ENCODE measurements around the gene ISM2.

ISM2 gene

GRCh38 chr14:77507762-77508161 is 9.1 kb upstream of the ISM2 start:
- DNase-seq, result no peak

DNA sequence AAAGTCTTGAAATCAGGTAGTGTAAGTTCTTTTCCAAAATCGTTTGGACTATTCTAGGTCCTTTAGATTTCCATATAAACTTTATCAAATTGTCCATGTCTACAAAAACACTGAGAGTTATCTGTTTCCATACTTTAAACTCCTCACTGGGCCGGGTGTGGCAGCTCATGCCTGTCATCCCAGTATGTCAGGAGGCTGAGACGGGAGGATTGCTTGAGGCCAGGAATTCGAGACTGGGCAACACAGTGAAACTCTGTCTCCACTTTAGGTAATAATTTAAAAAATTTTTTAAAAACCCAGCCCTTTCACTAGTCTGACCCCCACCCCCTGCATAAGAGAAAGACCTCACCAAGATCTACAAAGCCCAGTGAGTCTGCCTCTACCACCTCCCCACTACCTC is 6.4 kb upstream of the ISM2 start:
- DNase-seq, result no peak

- DNase-seq, result no peak
These were observed 4.5 kb upstream of the ISM2 start for GRCh38 chr14:77503138-77503537.

DNA sequence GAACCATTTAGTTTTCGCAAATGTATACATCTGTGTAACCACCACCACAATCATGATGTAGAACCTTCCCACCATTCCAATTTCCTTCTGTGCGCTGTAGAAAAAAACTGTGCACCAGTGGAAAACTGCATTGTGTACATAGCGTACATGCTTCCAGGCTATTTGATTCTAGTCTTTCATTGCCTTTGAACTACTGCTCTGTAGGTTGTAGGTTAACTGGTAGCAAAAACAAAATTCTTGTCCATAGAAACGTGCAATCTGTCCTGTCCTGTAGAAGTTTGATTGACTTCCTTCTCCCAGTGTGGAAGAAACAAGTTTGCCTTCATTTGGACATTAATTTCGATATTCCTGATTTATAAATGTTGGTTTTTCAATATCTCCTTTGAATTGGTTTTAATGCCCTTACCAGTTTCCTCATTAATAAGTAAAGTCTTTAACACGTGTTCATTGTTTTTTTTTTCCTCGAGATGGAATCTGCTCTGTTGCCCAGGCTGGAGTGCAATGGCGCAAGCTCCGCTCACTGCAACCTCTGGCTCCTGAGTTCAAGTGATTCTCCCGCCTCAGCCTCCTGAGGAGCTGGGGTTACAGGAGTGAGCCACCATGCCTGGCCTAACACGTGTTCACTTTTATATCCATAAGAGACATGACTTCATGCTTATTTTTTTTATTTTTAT is 3.6 kb upstream of the ISM2 start:
- DNase-seq, result no peak

DNA sequence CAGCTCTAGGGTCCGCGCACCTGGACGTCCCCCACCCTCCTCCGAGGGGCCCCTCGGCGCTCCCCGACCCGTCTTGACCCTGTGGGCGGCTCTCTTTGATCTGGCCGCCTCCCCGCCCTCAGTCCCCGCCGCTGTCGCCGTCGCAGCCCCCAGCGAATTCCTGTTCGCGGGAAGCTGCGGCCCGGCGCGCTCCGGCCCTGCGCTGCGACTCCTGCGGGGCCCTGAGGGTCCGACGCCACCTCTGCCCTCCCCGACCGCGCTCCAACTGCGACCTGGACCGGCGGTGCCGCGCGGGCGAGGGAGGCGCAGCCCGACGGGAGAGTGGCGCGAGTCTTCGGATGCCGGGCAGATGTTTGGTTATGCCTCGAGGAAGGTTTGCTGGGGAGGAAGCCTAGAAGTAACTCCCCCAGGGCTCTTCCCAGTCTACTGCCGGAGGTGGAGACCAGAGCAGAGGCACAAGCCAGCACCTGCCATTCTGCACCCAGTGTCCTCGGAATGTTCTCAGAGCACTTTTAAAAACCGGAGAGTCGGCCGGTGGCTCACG is 440 bp upstream of the ISM2 start:
- no peak for DNase-seq

DNA sequence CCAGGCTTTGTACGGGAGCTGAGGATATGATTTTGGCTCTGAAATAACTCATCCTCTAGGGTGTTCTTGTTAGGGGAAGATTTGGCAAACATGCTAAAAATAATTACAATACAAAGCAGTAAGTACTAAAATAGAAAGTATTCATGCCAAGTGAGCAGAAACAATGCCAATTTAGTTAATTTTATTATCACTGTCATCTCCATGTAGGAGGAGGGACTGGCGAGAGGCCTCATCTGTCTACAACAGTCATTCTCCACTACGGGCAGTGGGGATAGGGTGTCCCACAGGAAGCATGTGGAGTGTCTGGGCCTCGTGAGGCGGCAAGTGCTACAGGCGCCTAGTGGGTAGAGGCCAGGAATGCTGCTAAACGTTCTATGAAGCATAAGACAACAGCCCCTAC is 3.3 kb downstream of the ISM2 start:
- no peak for DNase-seq

DNA sequence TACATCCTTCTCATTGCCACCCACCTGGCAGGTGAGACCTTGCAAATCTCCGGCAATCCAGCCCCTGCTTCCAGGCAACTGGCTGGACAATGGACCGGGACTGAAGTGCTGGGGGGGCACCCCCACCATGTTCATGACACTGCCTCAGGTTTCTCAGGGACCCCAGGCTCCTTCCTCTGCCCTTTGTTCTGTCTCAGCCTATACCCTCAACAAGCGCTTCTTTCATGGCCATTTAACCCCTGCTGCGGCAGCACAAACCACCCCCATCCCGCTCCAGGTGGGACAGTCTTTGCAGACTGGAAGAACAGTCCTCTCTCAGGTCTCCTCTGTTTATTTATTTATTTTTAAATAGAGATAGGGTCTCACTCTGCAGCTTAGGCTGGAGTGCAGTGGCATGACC is 7.6 kb downstream of the ISM2 start:
- no peak for DNase-seq

DNA sequence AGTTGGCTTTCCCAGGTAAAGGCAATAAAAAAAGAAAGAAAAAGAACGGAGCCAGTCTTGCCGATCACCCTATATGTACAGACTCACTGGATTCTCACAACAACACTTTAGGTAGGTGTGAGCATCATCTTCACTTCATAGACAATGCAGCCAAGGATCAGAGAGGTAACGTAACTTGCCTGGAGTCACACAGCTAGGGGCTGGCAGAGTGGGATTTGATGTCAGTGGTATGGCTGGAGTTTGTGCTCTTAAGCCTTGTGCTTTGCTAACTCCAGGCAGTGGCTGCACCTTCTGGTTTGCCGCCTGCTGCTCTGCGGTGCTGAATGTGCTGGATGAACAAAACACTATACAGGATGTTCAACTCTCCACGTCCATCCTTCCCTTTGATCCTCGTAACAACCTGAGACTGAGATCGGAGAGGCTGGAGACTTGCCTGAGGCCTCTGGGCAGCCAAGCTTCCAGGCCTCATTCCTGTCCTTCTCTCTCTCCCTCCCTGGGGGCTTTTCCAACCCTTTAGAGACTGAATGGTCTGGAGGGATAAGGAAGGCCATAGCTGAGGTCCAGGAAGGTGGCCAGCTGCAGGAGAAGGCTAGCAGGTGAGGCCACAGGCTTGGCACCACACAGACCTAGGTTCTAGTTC is 8.1 kb downstream of the ISM2 start:
- no peak for DNase-seq

DNA sequence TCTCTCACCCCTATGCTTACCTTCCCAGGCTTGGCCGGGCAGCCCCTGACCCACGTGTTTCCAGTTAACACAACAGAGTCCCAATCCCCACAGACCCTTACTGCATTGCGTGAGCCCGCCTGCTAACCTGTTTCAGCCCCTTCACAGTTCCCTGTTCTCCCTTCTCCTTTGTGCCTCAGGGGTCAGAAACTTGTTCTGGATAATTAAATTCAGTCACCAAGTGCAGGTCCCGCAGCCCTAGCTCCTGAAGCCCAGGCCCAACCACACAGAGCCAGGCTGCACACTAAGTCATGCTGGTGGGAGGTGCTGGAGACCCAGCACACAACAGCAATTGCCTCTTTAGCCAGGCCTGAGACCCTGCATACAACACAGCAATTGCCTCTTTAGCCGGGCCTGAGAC is 9.6 kb downstream of the ISM2 start:
- no peak for DNase-seq

GRCh38 chr14:77488558-77488957 is 10.1 kb downstream of the ISM2 start:
- DNase-seq, result no peak

DNA sequence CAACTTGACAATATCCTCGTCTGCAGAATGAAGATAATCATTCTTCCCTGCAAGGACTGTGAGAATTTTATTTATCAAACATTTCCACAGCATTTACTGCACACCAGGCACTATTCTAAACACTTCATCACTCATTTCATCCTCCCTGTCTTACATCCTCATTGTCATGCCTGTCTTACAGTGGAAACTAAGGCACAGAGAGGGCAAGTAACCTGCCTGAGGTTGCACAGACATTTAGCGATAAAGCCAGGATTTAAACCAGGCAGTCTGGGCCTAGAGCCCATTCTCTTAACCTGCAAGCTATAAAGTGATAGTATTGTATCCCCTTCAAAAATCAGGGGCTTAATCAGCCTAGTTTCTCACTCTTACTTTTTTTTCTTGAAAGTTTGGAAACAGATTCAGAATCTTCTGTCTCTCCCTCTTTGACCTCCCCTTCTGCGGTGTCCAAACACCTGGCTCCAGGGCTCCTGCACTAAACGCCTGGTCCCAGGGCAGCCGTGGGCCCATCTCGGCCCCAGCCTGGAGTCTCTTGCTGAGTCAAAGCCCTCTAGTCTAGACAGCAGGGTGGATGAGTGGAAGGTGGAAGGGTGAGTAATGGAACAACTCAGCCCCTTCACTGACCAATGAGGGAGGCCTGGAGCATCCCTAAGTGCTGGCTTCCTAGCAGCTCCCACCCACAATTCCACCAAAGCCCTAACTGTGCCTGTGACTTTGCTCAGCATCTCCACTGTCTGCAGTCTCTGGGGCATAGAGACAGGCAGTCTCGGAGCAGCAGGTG is 12.5 kb downstream of the ISM2 start:
- no peak for DNase-seq

- no peak for DNase-seq
These were observed 13.4 kb downstream of the ISM2 start for GRCh38 chr14:77485256-77485655.

- DNase-seq, result no peak
These were observed 16.2 kb downstream of the ISM2 start for GRCh38 chr14:77482422-77482821.

GRCh38 chr14:77478796-77479195 is 19.8 kb downstream of the ISM2 start:
- DNase-seq, result no peak

DNA sequence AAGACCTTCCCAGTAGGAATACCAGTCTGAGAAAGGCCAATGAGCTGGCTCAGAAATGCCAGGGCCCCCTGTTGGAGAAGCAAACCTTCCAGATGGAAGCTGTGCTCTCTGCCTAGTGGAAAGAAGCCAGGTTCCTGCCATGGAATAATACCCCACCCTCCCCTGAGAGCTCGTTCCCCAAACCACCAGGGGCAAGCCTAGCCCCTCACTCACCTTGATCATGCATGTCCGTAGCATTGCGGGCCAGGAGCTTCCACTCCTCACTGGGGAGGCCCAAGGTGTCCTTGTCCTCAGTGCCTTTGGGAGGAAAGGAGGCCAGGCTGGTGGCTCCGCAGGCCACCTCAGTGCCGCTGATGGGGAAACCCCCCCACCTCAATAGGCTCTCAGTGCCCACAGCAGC is 20.6 kb downstream of the ISM2 start:
- DNase-seq, result no peak

GRCh38 chr14:77475432-77476115 is 23.0 kb downstream of the ISM2 start:
- DNase-seq, result no peak

DNA sequence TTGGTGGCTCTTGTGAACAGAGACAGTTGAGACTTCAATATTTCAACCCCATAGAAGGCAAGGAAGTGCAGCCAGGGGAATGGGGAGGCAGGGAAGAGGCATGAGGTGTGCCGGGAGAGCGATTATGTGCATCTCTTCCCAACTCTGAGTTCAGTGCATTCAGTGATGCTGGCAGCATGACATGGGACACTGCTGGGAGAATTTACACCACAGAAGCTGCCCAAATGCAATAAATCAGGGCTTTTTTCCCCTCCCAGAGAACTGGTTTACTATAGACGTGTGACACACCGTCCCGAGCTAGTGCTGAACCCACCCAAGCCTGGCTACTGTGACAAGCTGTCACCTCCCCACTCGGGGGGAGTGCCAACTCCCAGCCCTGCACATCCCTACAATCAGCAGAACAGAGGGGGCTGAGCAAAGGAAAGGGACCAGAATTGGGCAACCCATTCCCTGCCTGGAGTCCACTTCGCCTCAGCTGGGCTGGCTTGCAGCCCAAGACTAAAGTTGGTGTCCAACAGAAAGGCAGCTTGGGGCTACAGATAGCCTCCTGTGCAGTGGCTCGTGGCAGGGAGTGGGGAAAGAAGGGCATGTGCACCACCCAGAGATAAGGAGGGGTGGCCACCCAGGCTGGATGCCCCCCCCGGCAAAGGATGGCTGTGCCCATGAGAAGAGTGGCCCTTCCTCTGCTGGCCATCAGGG is 24.0 kb downstream of the ISM2 start:
- no peak for DNase-seq

DNA sequence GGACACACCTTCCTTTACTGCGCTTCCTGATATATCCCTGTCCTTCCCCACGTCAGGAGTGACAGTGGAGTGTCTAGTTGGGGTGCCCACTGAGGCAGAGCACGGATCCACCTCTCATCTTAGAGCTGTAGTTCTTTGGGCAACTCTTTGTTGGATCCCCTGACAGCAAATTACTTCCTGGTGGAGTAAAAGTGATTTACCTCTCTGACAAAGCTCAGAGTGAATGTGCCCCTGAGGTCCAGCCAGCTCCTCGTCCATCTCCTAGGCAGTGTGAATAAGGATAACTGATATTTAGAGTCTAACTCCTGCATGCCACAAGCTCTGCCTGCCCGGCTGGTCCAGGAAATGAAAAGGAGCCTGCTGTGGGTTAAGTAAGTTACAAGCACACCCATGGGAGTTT is 24.7 kb downstream of the ISM2 start:
- no peak for DNase-seq

DNA sequence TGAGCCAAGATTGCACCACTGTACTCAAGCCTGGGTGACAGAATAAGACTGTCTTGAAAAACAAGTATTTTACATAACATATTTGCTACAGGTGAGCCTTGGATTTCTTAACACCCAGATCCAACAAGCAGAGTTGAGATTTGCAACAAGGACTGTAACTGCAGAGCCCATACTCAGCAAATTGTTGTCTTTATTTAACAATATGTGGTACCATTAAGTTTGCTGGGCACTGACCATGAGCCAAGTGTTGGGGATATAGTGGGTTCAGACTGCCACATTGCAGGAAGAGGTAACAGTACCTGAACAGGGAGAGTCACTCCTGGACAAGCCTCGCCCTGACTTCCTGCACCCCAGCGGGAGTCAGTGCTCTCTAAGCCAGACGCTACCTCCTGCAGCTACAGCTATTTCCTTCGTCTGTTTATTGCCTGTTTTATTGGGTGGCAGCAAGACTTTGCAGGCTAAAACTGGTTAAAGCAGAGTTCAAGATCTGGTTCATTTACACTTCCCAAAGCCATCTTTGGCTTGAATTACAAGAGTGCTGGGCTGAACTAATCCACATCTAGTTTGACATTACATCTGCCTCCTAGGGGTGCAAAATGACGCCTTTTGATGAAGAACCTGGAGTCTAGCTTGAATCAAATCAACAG is 28.3 kb downstream of the ISM2 start:
- DNase-seq, result no peak

- DNase-seq, result no peak
These were observed 29.1 kb downstream of the ISM2 start for GRCh38 chr14:77469539-77469938.

DNA sequence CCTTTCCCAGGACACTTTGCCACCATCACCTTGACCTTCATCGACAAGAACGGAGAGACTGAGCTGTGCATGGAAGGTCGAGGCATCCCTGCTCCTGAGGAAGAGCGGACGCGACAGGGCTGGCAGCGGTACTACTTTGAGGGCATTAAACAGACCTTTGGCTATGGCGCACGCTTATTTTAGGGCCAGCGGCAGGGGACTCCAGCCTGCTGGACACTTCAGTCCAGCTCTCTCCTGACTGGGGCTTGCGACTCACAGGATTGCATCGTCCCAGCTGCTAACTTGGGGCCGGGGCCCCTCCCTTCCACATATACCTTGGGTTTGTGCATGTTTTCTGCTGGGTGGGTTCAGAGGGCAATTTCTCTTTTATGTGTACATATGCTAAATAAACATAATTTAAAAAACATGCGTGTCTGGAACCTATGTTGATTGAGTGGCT is 29.5 kb downstream of the ISM2 start:
- DNase-seq, result no peak

DNA sequence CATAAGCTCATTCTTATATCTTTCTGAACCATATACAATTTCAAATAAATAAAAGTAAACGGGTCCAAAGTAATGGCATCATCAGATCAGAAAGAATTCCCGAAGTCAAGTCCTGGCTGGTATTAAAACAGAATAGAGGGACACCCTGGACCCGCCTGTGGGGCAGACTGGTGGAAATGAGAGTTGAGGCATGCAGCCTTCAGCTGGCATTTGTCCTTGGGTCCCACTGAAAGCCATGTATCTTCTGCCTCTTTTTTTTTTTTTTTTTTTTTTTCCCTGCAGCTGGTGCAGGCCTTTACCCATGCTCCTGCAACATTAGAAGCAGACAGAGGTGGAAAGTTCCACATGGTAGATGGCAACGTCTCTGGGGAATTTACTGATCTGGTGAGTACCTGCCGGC is 30.8 kb downstream of the ISM2 start:
- DNase-seq, result no peak
